ENCODE measurements around the gene PARP6.

PARP6 gene

DNA sequence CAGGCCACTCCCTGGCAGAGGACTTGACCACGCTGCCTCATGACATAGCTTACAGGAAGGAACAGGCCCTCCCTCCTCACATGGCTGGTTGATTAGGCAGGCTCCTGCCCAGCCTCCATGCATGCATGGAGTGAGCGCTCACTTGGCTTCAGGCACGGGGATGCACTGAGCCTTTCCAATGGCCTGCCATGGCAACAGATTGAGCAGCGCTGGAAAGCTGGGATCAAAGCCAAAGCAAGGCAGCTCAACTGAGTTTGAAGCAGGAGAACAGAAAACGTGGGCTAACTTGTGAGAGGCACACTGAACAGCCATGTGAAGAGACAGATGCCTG is 68.9 kb downstream of the PARP6 start:
- Histone ChIP-seq H3K4me3 (replicated peaks; ENCODE audit: low read depth, low read length) (no peak overlapping the region), H3K36me3 (ENCODE audit: control insufficient read depth, insufficient read depth, low read length) (peaks cover 87% of the 10 kb centered on the region), H3K27me3 (replicated peaks; ENCODE audit: control insufficient read depth, insufficient read depth, low read length) (no peaks in the 10 kb centered on the region)
- TF ChIP-seq, protein P1, sequence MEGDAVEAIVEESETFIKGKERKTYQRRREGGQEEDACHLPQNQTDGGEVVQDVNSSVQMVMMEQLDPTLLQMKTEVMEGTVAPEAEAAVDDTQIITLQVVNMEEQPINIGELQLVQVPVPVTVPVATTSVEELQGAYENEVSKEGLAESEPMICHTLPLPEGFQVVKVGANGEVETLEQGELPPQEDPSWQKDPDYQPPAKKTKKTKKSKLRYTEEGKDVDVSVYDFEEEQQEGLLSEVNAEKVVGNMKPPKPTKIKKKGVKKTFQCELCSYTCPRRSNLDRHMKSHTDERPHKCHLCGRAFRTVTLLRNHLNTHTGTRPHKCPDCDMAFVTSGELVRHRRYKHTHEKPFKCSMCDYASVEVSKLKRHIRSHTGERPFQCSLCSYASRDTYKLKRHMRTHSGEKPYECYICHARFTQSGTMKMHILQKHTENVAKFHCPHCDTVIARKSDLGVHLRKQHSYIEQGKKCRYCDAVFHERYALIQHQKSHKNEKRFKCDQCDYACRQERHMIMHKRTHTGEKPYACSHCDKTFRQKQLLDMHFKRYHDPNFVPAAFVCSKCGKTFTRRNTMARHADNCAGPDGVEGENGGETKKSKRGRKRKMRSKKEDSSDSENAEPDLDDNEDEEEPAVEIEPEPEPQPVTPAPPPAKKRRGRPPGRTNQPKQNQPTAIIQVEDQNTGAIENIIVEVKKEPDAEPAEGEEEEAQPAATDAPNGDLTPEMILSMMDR (IDR thresholded peaks at IDR 0.05; ENCODE audit: insufficient read depth, low read length, poor library complexity, severe bottlenecking): no peak
- DNase-seq (ENCODE audit: extremely low read depth, insufficient read length): no peak

DNA sequence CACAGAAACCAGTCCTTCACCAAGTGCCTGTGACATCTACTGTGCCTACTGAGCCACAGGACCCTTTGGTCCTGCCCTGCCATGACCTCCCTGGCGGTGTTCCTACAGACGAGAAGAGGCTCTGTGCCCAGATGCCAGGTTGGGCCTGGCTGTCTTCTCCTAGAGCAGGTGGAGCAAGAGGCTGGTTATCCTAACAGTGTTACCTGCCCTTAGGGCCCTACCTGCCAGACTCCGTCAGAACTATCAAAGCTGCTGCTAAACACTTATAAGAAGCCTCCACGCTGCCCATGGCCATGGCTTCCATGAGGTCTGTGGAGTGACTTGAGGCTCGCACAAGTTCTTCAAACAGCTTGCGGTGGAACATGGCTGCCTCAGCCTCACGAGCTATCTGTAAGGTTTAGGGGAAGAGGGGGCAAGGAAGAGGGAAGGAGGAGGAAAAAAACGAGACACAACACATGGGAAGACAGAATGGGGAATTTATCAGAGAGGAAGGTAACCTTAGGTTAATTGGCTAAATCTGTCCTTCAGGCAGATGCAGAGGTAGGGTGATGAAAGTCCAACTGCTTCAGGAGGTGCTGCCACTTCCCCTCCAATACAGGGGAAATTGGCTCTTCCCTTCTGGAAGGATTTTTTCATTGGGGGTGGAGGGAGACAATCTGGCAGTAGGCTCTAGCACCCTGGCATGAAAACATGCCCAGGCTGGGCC is 69.4 kb downstream of the PARP6 start:
- DNase-seq (ENCODE audit: extremely low read depth, insufficient read length): no peak
- Histone ChIP-seq H3K27me3 (replicated peaks; ENCODE audit: control insufficient read depth, insufficient read depth, low read length) (no peaks in the 10 kb centered on the region), H3K4me3 (replicated peaks; ENCODE audit: low read depth, low read length) (no peak overlapping the region), H3K36me3 (ENCODE audit: control insufficient read depth, insufficient read depth, low read length) (peaks cover 87% of the 10 kb centered on the region)
- TF ChIP-seq, protein P1 (IDR thresholded peaks at IDR 0.05; ENCODE audit: insufficient read depth, low read length, poor library complexity, severe bottlenecking): no peak

DNA sequence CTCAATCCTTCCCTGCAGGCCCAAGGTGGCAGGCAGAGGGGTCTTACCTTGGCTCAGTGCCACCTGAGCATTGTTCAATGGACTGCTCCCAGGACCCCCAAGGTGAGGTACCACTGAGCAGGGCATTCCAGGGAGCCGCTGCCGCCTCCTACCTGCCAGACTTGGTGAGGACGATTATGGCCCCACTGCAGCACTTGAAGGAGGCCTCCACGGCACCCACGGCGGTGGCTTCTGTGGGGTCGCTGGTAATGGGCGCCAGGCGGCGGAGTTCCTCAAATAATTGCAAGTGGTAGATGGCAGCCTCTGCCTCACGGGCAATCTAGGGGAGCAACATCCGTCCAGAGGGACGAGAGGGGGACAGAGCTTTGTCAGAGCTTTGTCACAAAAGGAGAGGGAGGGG is 70.1 kb downstream of the PARP6 start:
- peaks cover 81% of the 10 kb centered on the region for H3K36me3 ChIP-seq (ENCODE audit: control insufficient read depth, insufficient read depth, low read length)
- H3K4me3 ChIP-seq (replicated peaks; ENCODE audit: low read depth, low read length): no peak overlapping the region
- no peak for DNase-seq (ENCODE audit: extremely low read depth, insufficient read length)
- no peaks in the 10 kb centered on the region for H3K27me3 ChIP-seq (replicated peaks; ENCODE audit: control insufficient read depth, insufficient read depth, low read length)
- TF ChIP-seq, protein P1 (IDR thresholded peaks at IDR 0.05; ENCODE audit: insufficient read depth, low read length, poor library complexity, severe bottlenecking): no peak

DNA sequence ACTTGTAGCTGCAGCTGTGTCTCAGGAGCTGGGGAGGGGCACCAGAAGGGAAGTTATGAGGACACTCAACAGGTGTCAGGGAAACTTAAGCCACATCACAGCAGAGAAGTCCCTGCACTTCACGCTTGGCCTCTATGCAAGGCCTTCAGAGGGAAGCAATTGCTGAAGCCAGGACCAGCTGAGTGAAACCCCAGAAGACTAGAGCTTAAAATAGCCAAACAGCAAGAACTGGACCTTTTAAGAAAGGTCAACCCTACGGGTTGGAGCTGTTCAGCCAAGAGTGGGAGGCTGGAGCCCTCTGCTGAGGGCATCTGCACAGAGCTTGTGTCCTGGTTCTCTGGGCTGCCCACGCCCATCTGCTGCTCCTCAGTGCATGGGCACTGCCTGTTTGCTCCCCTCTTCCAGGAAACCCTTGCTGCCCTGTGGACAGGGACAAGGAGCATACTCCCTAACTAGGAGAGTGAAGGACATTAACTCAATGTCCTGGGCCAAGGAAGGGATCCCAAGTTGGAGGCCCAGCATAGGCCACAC is 70.9 kb downstream of the PARP6 start:
- TF ChIP-seq, protein P1 (IDR thresholded peaks at IDR 0.05; ENCODE audit: insufficient read depth, low read length, poor library complexity, severe bottlenecking): no peak
- Histone ChIP-seq H3K4me3 (replicated peaks; ENCODE audit: low read depth, low read length) (no peak overlapping the region), H3K36me3 (ENCODE audit: control insufficient read depth, insufficient read depth, low read length) (peaks cover 72% of the 10 kb centered on the region), H3K27me3 (replicated peaks; ENCODE audit: control insufficient read depth, insufficient read depth, low read length) (no peaks in the 10 kb centered on the region)
- DNase-seq (ENCODE audit: extremely low read depth, insufficient read length): no peak

DNA sequence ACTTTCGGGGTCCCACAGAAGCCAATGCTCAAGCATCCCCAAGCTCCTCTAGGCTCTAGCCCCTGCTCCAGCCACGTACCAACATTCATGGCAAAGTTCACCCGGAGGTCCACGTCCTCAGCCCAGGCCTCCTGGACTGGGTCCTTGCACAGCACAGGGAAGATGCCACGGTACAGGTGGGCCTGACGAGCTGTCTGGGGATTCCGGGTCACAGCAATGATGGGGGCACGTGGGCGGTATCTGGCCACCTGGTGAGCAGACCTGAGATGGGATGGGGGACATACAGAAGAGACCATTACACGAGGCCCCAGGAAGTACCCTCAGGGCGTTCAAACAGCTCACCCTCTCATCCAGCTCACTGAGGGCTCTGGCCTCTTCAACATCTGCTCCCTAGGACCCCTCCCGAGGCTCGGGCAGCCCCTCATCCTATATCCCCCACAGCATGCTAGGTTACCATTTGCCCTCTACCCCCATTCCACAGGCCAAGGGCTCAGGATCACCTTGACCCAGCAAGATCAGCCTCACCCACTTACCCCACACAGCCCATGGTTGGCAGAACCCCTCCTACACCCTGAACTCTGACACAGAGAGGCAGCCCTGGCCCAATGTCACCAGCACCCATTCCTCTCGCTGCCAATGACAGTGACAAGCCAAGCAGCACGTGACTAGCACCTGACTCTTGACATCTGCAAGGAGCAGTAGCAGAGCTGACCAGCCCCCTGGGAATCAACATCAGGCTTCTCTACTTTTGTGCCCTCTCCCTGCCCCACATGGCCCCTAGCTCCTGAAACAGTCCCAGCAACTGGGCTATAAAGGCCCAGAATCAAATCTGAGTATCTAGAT is 71.7 kb downstream of the PARP6 start:
- TF ChIP-seq, protein P1 (IDR thresholded peaks at IDR 0.05; ENCODE audit: insufficient read depth, low read length, poor library complexity, severe bottlenecking): no peak
- Histone ChIP-seq H3K36me3 (ENCODE audit: control insufficient read depth, insufficient read depth, low read length) (peaks cover 64% of the 10 kb centered on the region), H3K4me3 (replicated peaks; ENCODE audit: low read depth, low read length) (no peak overlapping the region), H3K27me3 (replicated peaks; ENCODE audit: control insufficient read depth, insufficient read depth, low read length) (no peaks in the 10 kb centered on the region)
- no peak for DNase-seq (ENCODE audit: extremely low read depth, insufficient read length)
